HepG2 (cell line): ENCODE data around the gene ADAMTS4. TPM values are rescaled to one million over a fixed set of nuclear protein-coding genes. Genes with fewer than 3 reads are reported as not detected.

Source experiments
- GABPA ChIP-seq, 2 experiments: IDR thresholded peaks; 2 replicates each; pipeline ENCODE4 v1.6.1; 2011 to 2016; ENCODE audit warnings: low read depth in 2 of 2, low read length in 1 of 2, missing biosample characterization in 1 of 2, missing genetic modification characterization in 1 of 2
- HDAC1 ChIP-seq: sonication (generic); formaldehyde crosslinking; IDR thresholded peaks from 2 replicates; pipeline ENCODE4 v1.5.1; 2020; ENCODE audit warnings: mild to moderate bottlenecking, missing genetic modification reagents
- HES4 ChIP-seq: sonication (generic); formaldehyde crosslinking; IDR thresholded peaks from 2 replicates; pipeline ENCODE4 v1.9.0; 2021; ENCODE audit warnings: mild to moderate bottlenecking, missing genetic modification reagents, borderline replicate concordance
- IRF9 ChIP-seq: sonication (generic); formaldehyde crosslinking; IDR thresholded peaks from 2 replicates; pipeline ENCODE4 v1.8.0; 2022; ENCODE audit warnings: missing genetic modification reagents, mild to moderate bottlenecking, borderline replicate concordance
- KAT2B ChIP-seq: fragments of 150-350 bp; IDR thresholded peaks from 2 replicates; pipeline ENCODE4 v1.6.1; 2014; ENCODE audit warnings: low read depth, low read length, borderline replicate concordance
- MAFG ChIP-seq: sonication (generic); formaldehyde crosslinking; IDR thresholded peaks from 2 replicates; pipeline ENCODE4 v1.5.1; 2020; ENCODE audit warnings: mild to moderate bottlenecking, missing genetic modification reagents
- PAX8 ChIP-seq: sonication (generic); formaldehyde crosslinking; IDR thresholded peaks from 2 replicates; pipeline ENCODE4 v1.8.0; 2022; ENCODE audit warnings: mild to moderate bottlenecking, missing genetic modification reagents, borderline replicate concordance
- PBX2 ChIP-seq: IDR thresholded peaks from 2 replicates; pipeline ENCODE4 v1.6.1; 2016; ENCODE audit warnings: control low read depth
- RAD51 ChIP-seq: fragments of 450-650 bp; IDR thresholded peaks from 2 replicates; pipeline ENCODE4 v1.6.1; 2016; ENCODE audit warnings: borderline replicate concordance
- SNAPC2 ChIP-seq: sonication (generic); formaldehyde crosslinking; IDR thresholded peaks from 2 replicates; pipeline ENCODE4 v1.8.1; 2022; ENCODE audit warnings: mild to moderate bottlenecking, missing genetic modification reagents
- SNAPC5 ChIP-seq: sonication (generic); formaldehyde crosslinking; IDR thresholded peaks from 2 replicates; pipeline ENCODE4 v1.8.1; 2023; ENCODE audit warnings: mild to moderate bottlenecking, missing genetic modification reagents, borderline replicate concordance
- TGIF2 ChIP-seq: IDR thresholded peaks from 2 replicates; pipeline ENCODE4 v1.6.1; 2016; ENCODE audit warnings: control low read depth, missing compliant biosample characterization
- ZFP1 ChIP-seq: IDR thresholded peaks from 2 replicates; pipeline ENCODE4 v1.6.1; 2016
- ZNF292 ChIP-seq: sonication (generic); formaldehyde crosslinking; IDR thresholded peaks from 2 replicates; pipeline ENCODE4 v1.8.1; 2022; ENCODE audit warnings: mild to moderate bottlenecking, low read depth, missing genetic modification reagents, borderline replicate concordance
- ZNF383 ChIP-seq: sonication (generic); formaldehyde crosslinking; IDR thresholded peaks from 2 replicates; pipeline ENCODE4 v1.4.0; 2020; ENCODE audit warnings: missing genetic modification reagents, mild to moderate bottlenecking, borderline replicate concordance
- ZNF557 ChIP-seq: sonication (generic); formaldehyde crosslinking; IDR thresholded peaks from 2 replicates; pipeline ENCODE4 v1.4.0; 2020; ENCODE audit warnings: missing genetic modification reagents
- ZSCAN9 ChIP-seq: IDR thresholded peaks from 2 replicates; pipeline ENCODE4 v1.6.1; 2016; ENCODE audit warnings: borderline replicate concordance
- polyA plus RNA-seq, 8 experiments: library from polyadenylated mRNA; depleted of rRNA in 3 of 8; stranded (reverse) in 7 of 8; unstranded in 1 of 8; fragments of >200 nt; fragmentation: Illumina TruSeq in 4 of 8; extraction: Trizol in 4 of 8; gene quantifications; 2 replicates each; pipeline versions ENCODE4 v1.2.1 to v1.2.3, GENCODE V29; 2011 to 2016; ENCODE audit warnings: low read depth in 4 of 8, missing spikeins in 1 of 8, mixed read lengths in 1 of 8; ENCODE audit not compliant: insufficient read depth in 1 of 8
- total RNA-seq, 5 experiments: library from RNA; depleted of rRNA; stranded (reverse); fragments of >200 nt; fragmentation: Illumina TruSeq; extraction: Trizol; gene quantifications; 2 replicates each; pipeline ENCODE4 v1.2.3, GENCODE V29; 2016; ENCODE audit warnings: low read depth in 1 of 5
- TF ChIP-seq, protein P1 (sequence below), 2 experiments: sonication (generic) in 1 of 2; formaldehyde crosslinking in 1 of 2; IDR thresholded peaks; 2 replicates each; pipeline versions ENCODE4 v1.6.1 to v1.9.0; 2014 to 2022; ENCODE audit warnings: antibody characterized with exemption in 1 of 2, borderline replicate concordance in 1 of 2, inconsistent platforms in 1 of 2, low read depth in 1 of 2, missing genetic modification reagents in 1 of 2
- TF ChIP-seq, protein P2 (sequence below): sonication (generic); formaldehyde crosslinking; IDR thresholded peaks from 2 replicates; pipeline ENCODE4 v1.5.0; 2020; ENCODE audit warnings: missing genetic modification reagents, mild to moderate bottlenecking, borderline replicate concordance

Gene ADAMTS4
- total and polyA plus RNA-seq, 2 of the 13 experiments (the other 11 are each of a cell fraction or from before 2014, with no cell fraction given), result 0.51 to 1.7 TPM

GRCh38 chr1:161153682-161154337 lies 45.0 kb downstream of the ADAMTS4 start, which contains the start of gene UFC1 (continued):
- TF ChIP-seq, protein P1, sequence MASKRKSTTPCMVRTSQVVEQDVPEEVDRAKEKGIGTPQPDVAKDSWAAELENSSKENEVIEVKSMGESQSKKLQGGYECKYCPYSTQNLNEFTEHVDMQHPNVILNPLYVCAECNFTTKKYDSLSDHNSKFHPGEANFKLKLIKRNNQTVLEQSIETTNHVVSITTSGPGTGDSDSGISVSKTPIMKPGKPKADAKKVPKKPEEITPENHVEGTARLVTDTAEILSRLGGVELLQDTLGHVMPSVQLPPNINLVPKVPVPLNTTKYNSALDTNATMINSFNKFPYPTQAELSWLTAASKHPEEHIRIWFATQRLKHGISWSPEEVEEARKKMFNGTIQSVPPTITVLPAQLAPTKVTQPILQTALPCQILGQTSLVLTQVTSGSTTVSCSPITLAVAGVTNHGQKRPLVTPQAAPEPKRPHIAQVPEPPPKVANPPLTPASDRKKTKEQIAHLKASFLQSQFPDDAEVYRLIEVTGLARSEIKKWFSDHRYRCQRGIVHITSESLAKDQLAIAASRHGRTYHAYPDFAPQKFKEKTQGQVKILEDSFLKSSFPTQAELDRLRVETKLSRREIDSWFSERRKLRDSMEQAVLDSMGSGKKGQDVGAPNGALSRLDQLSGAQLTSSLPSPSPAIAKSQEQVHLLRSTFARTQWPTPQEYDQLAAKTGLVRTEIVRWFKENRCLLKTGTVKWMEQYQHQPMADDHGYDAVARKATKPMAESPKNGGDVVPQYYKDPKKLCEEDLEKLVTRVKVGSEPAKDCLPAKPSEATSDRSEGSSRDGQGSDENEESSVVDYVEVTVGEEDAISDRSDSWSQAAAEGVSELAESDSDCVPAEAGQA (IDR thresholded peaks at IDR 0.05; ENCODE audit: low read depth), result peak; percentile 96
- TF ChIP-seq, protein P1 (CRISPR knock-in tag; IDR thresholded peaks at IDR 0.05; ENCODE audit: borderline replicate concordance), result no peak
- TF ChIP-seq MAFG (CRISPR knock-in tag) (no peak), RAD51 (no peak), HES4 (CRISPR knock-in tag) (0 out of 2 replicates have a peak, but pooled peaks have one; percentile 46), ZNF557 (CRISPR knock-in tag) (no peak), GABPA (IDR thresholded peaks at IDR 0.05; ENCODE audit: low read depth, low read length) (peak; percentile 56), GABPA (CRISPR knock-in tag; IDR thresholded peaks at IDR 0.05; ENCODE audit: low read depth) (peak; percentile 98), HDAC1 (CRISPR knock-in tag) (peak; percentile 53), SNAPC2 (CRISPR knock-in tag) (peak; percentile 66; the same call in 1 of the 2 replicates), PBX2 (CRISPR knock-in tag) (no peak), TGIF2 (CRISPR knock-in tag) (peak; percentile 75; the same call in 1 of the 2 replicates), ZFP1 (no peak), SNAPC5 (0 out of 2 replicates have a peak, but pooled peaks have one; percentile 56), IRF9 (CRISPR knock-in tag) (peak; percentile 33; the same call in 1 of the 2 replicates), KAT2B (no peak), ZNF292 (CRISPR knock-in tag) (no peak), PAX8 (CRISPR knock-in tag) (no peak), ZSCAN9 (CRISPR knock-in tag) (0 out of 2 replicates have a peak, but pooled peaks have one; percentile 27), ZNF383 (CRISPR knock-in tag) (no peak)
- TF ChIP-seq, protein P2, sequence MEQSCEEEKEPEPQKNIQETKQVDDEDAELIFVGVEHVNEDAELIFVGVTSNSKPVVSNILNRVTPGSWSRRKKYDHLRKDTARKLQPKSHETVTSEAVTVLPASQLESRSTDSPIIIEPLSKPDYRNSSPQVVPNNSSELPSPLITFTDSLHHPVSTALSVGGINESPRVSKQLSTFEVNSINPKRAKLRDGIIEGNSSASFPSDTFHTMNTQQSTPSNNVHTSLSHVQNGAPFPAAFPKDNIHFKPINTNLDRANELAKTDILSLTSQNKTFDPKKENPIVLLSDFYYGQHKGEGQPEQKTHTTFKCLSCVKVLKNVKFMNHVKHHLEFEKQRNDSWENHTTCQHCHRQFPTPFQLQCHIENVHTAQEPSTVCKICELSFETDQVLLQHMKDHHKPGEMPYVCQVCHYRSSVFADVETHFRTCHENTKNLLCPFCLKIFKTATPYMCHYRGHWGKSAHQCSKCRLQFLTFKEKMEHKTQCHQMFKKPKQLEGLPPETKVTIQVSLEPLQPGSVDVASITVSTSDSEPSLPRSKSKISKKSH (CRISPR knock-in tag), result no peak
